Urothelium cell line (cell line): Measurements from ENCODE around the gene LBH.
A peak's percentile ranks its signal among the peaks of the same experiment; 100 is the strongest.

Source experiments
- DNase-seq: peaks from one replicate; pipeline ENCODE4 v3.0.0; 2011; ENCODE audit warnings: low spot score, mixed read lengths
- FAIRE-seq: peaks from 2 replicates; lab custom pipeline; 2011; peaks lifted over from hg19 to GRCh38; lab: Jason Lieb, UNC

The LBH gene

GRCh38 chr2:30272286-30272685 is 41.0 kb downstream of the LBH start:
- no peak for FAIRE-seq
- no peak for DNase-seq

GRCh38 chr2:30272761-30273573 is 41.6 kb downstream of the LBH start:
- DNase-seq = peak; percentile 75
- peak; percentile 81 for FAIRE-seq

GRCh38 chr2:30273574-30273929 is 42.2 kb downstream of the LBH start:
- DNase-seq (no peak), FAIRE-seq (peak; percentile 77)

GRCh38 chr2:30275256-30275655 is 43.9 kb downstream of the LBH start:
- DNase-seq = no peak
- FAIRE-seq = no peak

- DNase-seq (no peak), FAIRE-seq (peak; percentile 40)
Measured at GRCh38 chr2:30276455-30276911, 45.1 kb downstream of the LBH start.

- FAIRE-seq (no peak), DNase-seq (no peak)
Measured at GRCh38 chr2:30277582-30277981, 46.2 kb downstream of the LBH start.

- no peak for FAIRE-seq
Measured at GRCh38 chr2:30278419-30278818, 47.1 kb downstream of the LBH start.

GRCh38 chr2:30280596-30281434 is 49.5 kb downstream of the LBH start:
- FAIRE-seq (no peak), DNase-seq (no peak)

More at GRCh38 chr2:30278419-30278818, 47.1 kb downstream of the LBH start:
- no peak for DNase-seq

- FAIRE-seq (no peak), DNase-seq (no peak)
Measured at GRCh38 chr2:30282081-30282480, 50.7 kb downstream of the LBH start.

GRCh38 chr2:30282721-30283120 is 51.4 kb downstream of the LBH start:
- DNase-seq (no peak), FAIRE-seq (no peak)

GRCh38 chr2:30283931-30284565 is 52.7 kb downstream of the LBH start:
- DNase-seq = no peak
- no peak for FAIRE-seq

- FAIRE-seq (no peak), DNase-seq (no peak)
Measured at GRCh38 chr2:30285758-30286157, 54.4 kb downstream of the LBH start.

- FAIRE-seq = no peak
Measured at GRCh38 chr2:30287190-30287840, 56.0 kb downstream of the LBH start.

GRCh38 chr2:30287857-30288513 is 56.7 kb downstream of the LBH start:
- FAIRE-seq = no peak
- no peak for DNase-seq

More at GRCh38 chr2:30287190-30287840, 56.0 kb downstream of the LBH start:
- DNase-seq = no peak

GRCh38 chr2:30288561-30288960 is 57.2 kb downstream of the LBH start:
- no peak for FAIRE-seq
- DNase-seq = no peak

- DNase-seq = peak; percentile 80
- peak; percentile 97 for FAIRE-seq
Measured at GRCh38 chr2:30293303-30293921, 62.1 kb downstream of the LBH start.

- FAIRE-seq = no peak
Measured at GRCh38 chr2:30294133-30294532, 62.8 kb downstream of the LBH start.

GRCh38 chr2:30296496-30296895 is 65.2 kb downstream of the LBH start:
- no peak for DNase-seq
- FAIRE-seq = no peak

More at GRCh38 chr2:30294133-30294532, 62.8 kb downstream of the LBH start:
- no peak for DNase-seq

GRCh38 chr2:30298302-30298701 is 67.0 kb downstream of the LBH start:
- DNase-seq (no peak), FAIRE-seq (no peak)

GRCh38 chr2:30300122-30300455 is 68.8 kb downstream of the LBH start:
- DNase-seq = no peak
- FAIRE-seq = no peak
